Left colon (tissue), 2 donors: ENCODE results near the gene ACSM3. TPM values are rescaled to one million over a fixed set of nuclear protein-coding genes. Genes with fewer than 3 reads are reported as not detected.
"Not testable (repeated sequence)": the region's sequence is repeated elsewhere in the genome, so short reads cannot be mapped to it uniquely, and the experiment has no call there.

Experiments used
- ATAC-seq: fragments of 200-7000 bp; cut with Tn5 transposase; one replicate; pipeline ENCODE4 v1.9.1; 2020; ENCODE audit warnings: mild to moderate bottlenecking, moderate library complexity
- DNase-seq, 2 donors: peaks; one replicate each; pipeline ENCODE4 v3.0.0-alpha.2; 2020
- intact Hi-C, 2 donors: fragments of 100-400 bp; cut with DNase I in 1 of 2; cut with micrococcal nuclease in 1 of 2; formaldehyde crosslinking; loops; one replicate each; pipeline versions ENCODE4 v1.11.2 to v1.14.0; 2022; cut with DNase I, micrococcal nuclease
- long read RNA-seq: library from polyadenylated mRNA; unstranded; transcript quantifications from one replicate; pipeline ENCODE4 v2.0.0, GENCODE V29; 2021
- total RNA-seq, 2 donors: library from RNA; stranded (reverse); fragmentation: NEBNext Ultra II Directional; extraction: Animal tissue kit (Norgen Biotek cat#: 25700); gene quantifications; one replicate each; pipeline ENCODE4 v1.2.1, GENCODE V29; 2021
- donor health status: DM: no; HTN: no; CAD: no.
- donor health status: DM: yes; HTN: yes; CAD: no.

Gene ACSM3
- total RNA-seq, result 10 to 100 TPM; 40.9 to 48.0 TPM
- long read RNA-seq, transcript ACSM3-201 (14 exons, 2,845 nt), result major isoform, 36 of 41 reads
- long read RNA-seq, partial matches to known transcripts, result 0 of 41 reads
- long read RNA-seq, other reads (novel, unspliced or antisense), result 3 of 41 reads

GRCh38 chr16:20763461-20764232 is at the start of gene ACSM3:
Gene ACSM3, plus strand, starts transcription at chr16:20764014. Its CDS starts 6,021 bp downstream, at chr16:20770035.
- intact Hi-C loops, result no loop called here
- peak; percentile 63 to 86 for DNase-seq
- peak; percentile 98 for ATAC-seq

GRCh38 chr16:20717718-20718117 is 46.1 kb upstream of the ACSM3 start:
- DNase-seq, intact Hi-C loops, ATAC-seq: not testable (repeated sequence)

GRCh38 chr16:20720251-20720650 is 43.6 kb upstream of the ACSM3 start:
- intact Hi-C loops, result no loop called here
- ATAC-seq, result no peak
- no peak for DNase-seq

- intact Hi-C loops, result no loop called here
- no peak for ATAC-seq
Observed at GRCh38 chr16:20726661-20727060, 37.2 kb upstream of the ACSM3 start.

GRCh38 chr16:20727181-20727580 is 36.6 kb upstream of the ACSM3 start:
- no peak for DNase-seq
- intact Hi-C loops, result no loop called here
- no peak for ATAC-seq

More at GRCh38 chr16:20726661-20727060, 37.2 kb upstream of the ACSM3 start:
- DNase-seq, result no peak

- ATAC-seq (no peak), DNase-seq (no peak)
- intact Hi-C loops, result no loop called here
Observed at GRCh38 chr16:20729141-20729540, 34.7 kb upstream of the ACSM3 start.

GRCh38 chr16:20734056-20734455 is 29.8 kb upstream of the ACSM3 start:
- no peak for DNase-seq
- intact Hi-C loops, result no loop called here
- ATAC-seq, result no peak

- intact Hi-C loops, result no loop called here
- DNase-seq (no peak), ATAC-seq (no peak)
Observed at GRCh38 chr16:20734782-20735181, 29.0 kb upstream of the ACSM3 start.

GRCh38 chr16:20735490-20735889 is 28.3 kb upstream of the ACSM3 start:
- intact Hi-C loops, result no loop called here
- no peak for DNase-seq
- ATAC-seq, result no peak

- ATAC-seq, result peak; percentile 26
- DNase-seq, result peak in 1 of 2 donors; percentile 25
Observed at GRCh38 chr16:20740007-20740883, 23.6 kb upstream of the ACSM3 start.

GRCh38 chr16:20740901-20741521 is 22.8 kb upstream of the ACSM3 start:
- intact Hi-C loops, result no loop called here
- ATAC-seq, result peak; percentile 88
- DNase-seq, result peak; percentile 92 to 95

More at GRCh38 chr16:20740007-20740883, 23.6 kb upstream of the ACSM3 start:
- intact Hi-C loops, result no loop called here

GRCh38 chr16:20741554-20742285 is 22.1 kb upstream of the ACSM3 start, which contains the start of gene THUMPD1:
Gene THUMPD1, minus strand, starts transcription at chr16:20741818. Its CDS starts 79 bp downstream, at chr16:20741739.
- intact Hi-C loops, result no loop called here
- peak; percentile 94 for ATAC-seq
- peak; percentile 97 to 99 for DNase-seq

GRCh38 chr16:20743591-20743990 is 20.2 kb upstream of the ACSM3 start:
- no peak for DNase-seq
- ATAC-seq, result no peak
- intact Hi-C loops, result no loop called here

- no peak for ATAC-seq
- intact Hi-C loops, result no loop called here
- DNase-seq, result no peak
Observed at GRCh38 chr16:20744922-20745440, 18.8 kb upstream of the ACSM3 start.

GRCh38 chr16:20746461-20746860 is 17.4 kb upstream of the ACSM3 start:
- ATAC-seq, result no peak
- intact Hi-C loops, result no loop called here
- no peak for DNase-seq

GRCh38 chr16:20747030-20747816 is 16.6 kb upstream of the ACSM3 start:
- DNase-seq, result no peak
- peak; percentile 64 for ATAC-seq
- intact Hi-C loops, result no loop called here

- intact Hi-C loops, result no loop called here
- ATAC-seq, result no peak
- no peak for DNase-seq
Observed at GRCh38 chr16:20749474-20749873, 14.3 kb upstream of the ACSM3 start.
